Raji (cell line): Measurements from ENCODE around the gene TRIM66.

Experiments
- POLR2A ChIP-seq: IDR thresholded peaks from 2 replicates; pipeline ENCODE4 v1.6.1; 2011; ENCODE audit warnings: low read depth, low read length, control low read depth; ENCODE audit not compliant: insufficient read depth

The TRIM66 gene

DNA sequence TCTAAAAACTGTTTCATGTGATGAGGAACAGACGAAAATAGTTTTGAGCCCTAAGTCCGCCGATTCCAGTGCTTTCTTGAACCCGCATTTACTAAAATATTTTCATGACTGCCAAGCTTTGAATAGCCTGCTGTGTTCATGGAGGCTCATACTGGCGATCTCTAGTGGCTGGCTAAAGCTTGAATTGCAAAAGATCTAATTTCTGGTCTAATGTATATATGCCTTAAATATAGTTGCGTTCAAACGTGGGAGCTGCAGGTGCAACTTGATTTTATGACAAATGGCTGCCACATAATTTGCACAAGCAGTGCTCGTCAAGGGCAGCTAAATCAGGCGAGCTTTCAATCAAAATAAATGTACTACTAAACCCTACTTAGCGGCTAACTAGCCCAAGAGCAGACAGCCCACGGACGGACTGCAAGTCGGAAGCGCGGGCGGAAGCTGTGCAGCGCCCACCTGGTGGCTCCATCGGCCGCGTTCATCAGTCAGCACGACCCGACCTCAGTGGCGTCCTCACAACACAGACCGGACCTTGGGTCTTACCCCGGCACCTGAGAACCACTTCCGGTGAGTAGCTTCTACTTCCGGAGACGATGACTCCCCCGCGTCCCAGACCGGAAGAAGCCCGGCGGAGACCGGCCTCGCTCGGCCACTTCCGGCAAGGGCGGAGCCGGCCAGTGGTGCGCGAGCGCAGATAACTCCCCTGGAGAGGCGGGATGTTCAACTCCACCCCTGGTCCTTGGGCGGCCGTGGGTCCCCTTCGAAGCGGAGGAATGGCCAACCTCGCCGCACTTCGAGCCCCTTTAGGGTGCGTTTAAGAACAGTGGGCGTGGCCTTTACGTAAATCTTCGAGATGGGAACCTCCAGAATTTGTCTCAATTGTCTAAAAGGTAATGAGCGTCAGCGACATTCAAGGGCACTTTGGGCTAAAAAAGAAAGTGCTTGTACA is 6.2 kb upstream of the TRIM66 start:
- TF ChIP-seq POLR2A = peak; percentile 95

- TF ChIP-seq POLR2A = no peak
Measured at GRCh38 chr11:8686325-8686724, 3.9 kb upstream of the TRIM66 start.

DNA sequence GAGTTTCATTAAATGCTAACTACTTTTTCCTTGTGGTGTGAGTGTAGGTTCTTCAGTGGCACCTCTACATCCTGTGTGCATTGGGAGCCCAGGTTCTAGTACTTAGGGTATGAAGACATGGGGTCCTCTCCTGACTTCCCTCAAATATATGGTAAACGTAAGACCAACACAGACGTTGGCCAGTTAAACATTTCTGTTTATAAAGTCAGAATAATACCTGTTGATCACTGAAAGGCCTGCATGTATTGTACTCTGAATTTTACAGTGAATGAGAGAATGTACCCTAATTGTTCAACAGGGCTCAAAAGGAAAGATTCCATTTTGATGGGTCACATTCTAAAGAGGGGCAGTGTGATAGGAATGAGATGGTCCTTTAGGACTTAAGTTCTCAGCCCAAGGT is 3.4 kb upstream of the TRIM66 start:
- TF ChIP-seq POLR2A = no peak

DNA sequence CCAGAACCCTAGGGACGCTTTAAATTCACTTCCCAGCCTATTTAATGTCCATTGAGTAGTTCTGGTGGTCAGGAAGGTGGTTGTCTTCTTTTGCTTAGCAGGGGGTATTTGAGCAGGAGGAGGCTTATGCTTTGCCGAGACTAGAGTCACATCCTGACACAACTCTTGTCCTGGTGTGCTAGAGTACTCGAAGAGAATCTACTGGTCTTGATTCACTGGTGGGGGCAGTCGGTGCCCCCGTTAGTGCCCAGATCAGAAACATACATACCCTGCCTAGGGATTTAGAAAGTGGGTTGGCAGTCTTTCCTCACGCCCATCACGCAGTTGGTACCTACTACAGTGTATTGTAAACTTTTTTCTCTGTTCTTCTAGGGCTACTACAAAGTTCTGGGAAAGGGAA is 2.8 kb upstream of the TRIM66 start:
- TF ChIP-seq POLR2A = no peak

- TF ChIP-seq POLR2A = no peak
Measured at GRCh38 chr11:8684600-8685290, 2.3 kb upstream of the TRIM66 start.

GRCh38 chr11:8683115-8683807 is 796 bp upstream of the TRIM66 start:
- no peak for TF ChIP-seq POLR2A

GRCh38 chr11:8681837-8682302 is 595 bp downstream of the TRIM66 start:
- no peak for TF ChIP-seq POLR2A

DNA sequence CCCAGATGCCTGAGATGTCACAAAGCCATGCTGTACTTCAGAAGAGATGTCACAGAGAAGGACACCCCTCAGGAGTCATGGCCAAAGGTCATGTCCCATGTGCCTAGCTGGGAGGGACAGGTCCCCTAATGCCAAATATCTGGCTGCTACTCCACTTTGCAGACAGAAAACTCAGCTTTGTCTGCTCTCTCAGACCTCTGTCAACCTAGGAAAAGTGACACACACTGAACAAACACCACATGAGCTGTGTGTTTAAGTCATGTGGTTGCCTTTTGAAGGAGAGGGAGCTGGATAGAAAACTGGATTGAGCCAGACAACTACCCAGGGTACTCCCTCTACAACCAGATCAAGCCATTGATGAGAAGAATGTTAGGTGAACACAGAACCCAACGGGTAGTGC is 3.5 kb downstream of the TRIM66 start:
- no peak for TF ChIP-seq POLR2A

DNA sequence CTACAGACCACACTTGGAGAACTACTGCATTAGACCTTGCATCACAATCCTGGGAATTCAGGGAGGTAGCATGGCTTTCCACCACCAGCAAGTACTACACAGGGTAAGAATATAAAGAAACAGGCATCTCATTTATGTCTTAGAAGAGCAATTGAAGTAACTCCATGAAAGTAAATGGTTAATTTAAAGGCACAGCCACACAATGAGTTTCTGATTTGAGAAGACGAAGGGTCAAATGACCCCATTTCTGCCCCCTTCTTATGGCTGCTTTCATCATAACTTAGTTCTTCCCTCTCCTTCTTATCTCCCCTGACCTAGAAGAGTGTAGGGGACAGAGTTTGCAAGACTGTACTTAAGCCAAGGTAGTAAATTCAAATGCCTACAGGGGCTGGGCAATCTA is 6.0 kb downstream of the TRIM66 start:
- no peak for TF ChIP-seq POLR2A

DNA sequence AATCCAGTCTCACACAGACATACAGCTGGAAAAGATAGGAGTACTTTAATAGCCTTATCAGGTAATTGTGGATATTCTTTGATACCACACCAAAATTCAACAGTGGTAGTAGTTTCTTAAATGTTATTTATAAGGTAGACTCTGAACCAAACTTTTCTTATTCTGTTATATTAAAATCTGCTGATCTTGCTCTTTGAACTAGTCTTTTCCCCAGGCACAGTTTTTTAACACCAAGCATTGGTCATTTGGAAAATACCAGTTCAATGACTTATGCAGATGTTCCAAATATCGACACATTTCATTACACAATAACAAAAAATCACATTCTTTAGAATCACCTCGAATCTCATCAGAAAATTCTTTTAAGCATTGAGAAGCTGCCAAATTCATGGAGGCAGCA is 7.6 kb downstream of the TRIM66 start:
- TF ChIP-seq POLR2A = no peak

DNA sequence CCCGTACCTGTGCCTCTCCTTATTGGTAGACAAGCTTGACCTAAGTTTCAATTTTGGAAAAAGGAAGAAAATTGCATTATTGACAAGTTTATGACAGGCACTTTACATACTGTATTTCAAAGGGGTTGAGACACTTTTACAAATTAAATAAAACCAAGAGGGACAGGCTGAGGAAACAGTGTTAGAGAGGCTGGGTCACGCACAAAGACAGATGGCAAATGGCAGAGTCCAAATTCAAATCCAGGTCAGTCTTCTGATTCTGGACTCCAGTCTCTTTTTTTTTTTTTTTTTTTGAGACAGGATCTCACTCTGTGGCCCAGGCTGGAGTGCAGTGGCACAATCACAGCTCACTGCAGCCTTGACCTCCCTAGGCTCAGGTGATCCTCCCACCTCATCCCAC is 10.1 kb downstream of the TRIM66 start:
- TF ChIP-seq POLR2A = no peak

DNA sequence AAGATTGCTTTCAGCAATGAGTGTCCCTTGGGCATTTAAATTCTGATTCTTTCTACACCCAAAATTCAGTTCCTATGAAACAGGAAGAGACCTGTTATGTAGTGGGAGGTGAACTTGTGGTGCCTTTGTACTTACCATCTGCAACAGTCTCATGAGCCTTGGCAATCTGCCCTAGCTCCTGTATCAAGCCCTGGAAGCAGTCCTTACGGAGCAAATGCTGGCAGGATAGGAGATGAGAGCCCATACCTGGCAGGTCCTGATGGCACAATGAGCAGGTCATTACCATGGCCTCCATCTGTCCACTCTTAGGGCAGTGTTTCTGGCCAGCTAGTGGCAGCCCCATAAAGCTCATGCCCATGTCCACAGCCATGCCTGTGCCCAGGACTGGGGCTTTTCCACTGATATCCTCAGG is 10.8 kb downstream of the TRIM66 start:
- no peak for TF ChIP-seq POLR2A

DNA sequence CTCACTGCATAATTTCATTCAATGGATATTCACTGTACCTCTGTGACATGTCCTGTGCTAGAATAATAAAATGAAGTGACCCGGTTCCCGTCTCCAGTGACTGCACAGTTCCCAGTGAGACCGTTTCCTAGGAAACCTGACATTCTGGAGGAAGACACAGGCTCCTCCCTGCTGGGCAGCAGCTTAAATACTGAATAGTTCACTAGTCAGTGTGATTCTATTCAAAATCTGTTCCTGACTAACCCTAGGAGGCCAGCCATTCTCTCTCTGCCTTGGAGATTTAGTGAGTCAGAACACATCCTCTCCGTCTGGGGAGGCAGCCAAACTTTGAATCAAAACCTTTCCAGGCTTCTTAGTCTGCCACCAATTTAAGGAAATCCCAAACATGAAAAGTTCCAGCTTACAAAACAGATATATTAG is 11.3 kb downstream of the TRIM66 start:
- TF ChIP-seq POLR2A = no peak

- TF ChIP-seq POLR2A = no peak
Measured at GRCh38 chr11:8665222-8665621, 17.2 kb downstream of the TRIM66 start.

GRCh38 chr11:8661001-8661795 is 21.3 kb downstream of the TRIM66 start:
- TF ChIP-seq POLR2A = no peak

GRCh38 chr11:8658321-8659057 is 24.0 kb downstream of the TRIM66 start:
- TF ChIP-seq POLR2A = no peak
